ENCODE results near the gene PJVK. TPM values are rescaled to one million over a fixed set of nuclear protein-coding genes. Genes with fewer than 3 reads are reported as not detected.

Gene PJVK
- total RNA-seq, 1 experiment from 2014 or later: 3.7 TPM

GRCh38 chr2:178473931-178474330 lies 22.8 kb downstream of the PJVK start:
- ATAC-seq: no peak
- BruUV-seq (replicated peaks): no TSS peak
- no peak for TF ChIP-seq SIN3A (IDR thresholded peaks at IDR 0.05; ENCODE audit: borderline replicate concordance, insufficient read depth, low read depth, low read length)
- TF ChIP-seq TCF7L2 (IDR thresholded peaks at IDR 0.05; ENCODE audit: low read depth, low read length): no peak
- TF ChIP-seq REST (IDR thresholded peaks at IDR 0.05; ENCODE audit: insufficient read depth in 1 of 2, low read depth in 2 of 2, low read length in 1 of 2): no peak
- TF ChIP-seq POLR2AphosphoS5 (IDR thresholded peaks at IDR 0.05; ENCODE audit: low read depth, low read length): no peak
- no peak for TF ChIP-seq CTCF (IDR thresholded peaks at IDR 0.05)
- in situ Hi-C loops (cut with HindIII; ENCODE audit: low pct_unique_long_range_greater_than_20kb, low sequenced_read_pairs) (no loop called here), intact Hi-C loops (cut with micrococcal nuclease; ENCODE audit: unreplicated experiment) (no loop called here)
- POLR2A ChIA-PET: no interaction called here
- Histone ChIP-seq H3K4me3 (ENCODE audit: low read depth in 2 of 2, low read length in 2 of 2) (no peak overlapping the region), H3K9me3 (ENCODE audit: control insufficient read depth, insufficient read depth, low read depth, low read length) (no peaks in the 10 kb centered on the region), H3K27ac (ENCODE audit: low read length) (no peak overlapping the region), H3K36me3 (ENCODE audit: control insufficient read depth, insufficient read depth, low read length) (no peaks in the 10 kb centered on the region), H3K4me1 (ENCODE audit: control insufficient read depth, insufficient read depth, low read length) (0 out of 2 replicates have a peak, but pooled peaks cover 5% of the 10 kb centered on the region), H3K27me3 (ENCODE audit: control insufficient read depth, insufficient read depth, low read length) (no peaks in the 10 kb centered on the region)
- CTCF ChIA-PET: no interaction called here
- no peak for DNase-seq (ENCODE audit: low read depth, low spot score)

GRCh38 chr2:178474560-178474959 lies 23.4 kb downstream of the PJVK start:
- ChIA-PET POLR2A (no interaction called here), CTCF (no interaction called here)
- ATAC-seq (no peak), DNase-seq (ENCODE audit: low read depth, low spot score) (no peak)
- in situ Hi-C loops (cut with HindIII; ENCODE audit: low pct_unique_long_range_greater_than_20kb, low sequenced_read_pairs) (no loop called here), intact Hi-C loops (cut with micrococcal nuclease; ENCODE audit: unreplicated experiment) (no loop called here)
- H3K4me1 ChIP-seq (ENCODE audit: control insufficient read depth, insufficient read depth, low read length): peaks cover 10% of the 10 kb centered on the region; the same call in 1 of the 2 replicates
- no peaks in the 10 kb centered on the region for H3K36me3 ChIP-seq (ENCODE audit: control insufficient read depth, insufficient read depth, low read length)
- H3K4me3 ChIP-seq (ENCODE audit: low read depth in 2 of 2, low read length in 2 of 2): no peak overlapping the region
- TF ChIP-seq POLR2AphosphoS5 (IDR thresholded peaks at IDR 0.05; ENCODE audit: low read depth, low read length): no peak
- TF ChIP-seq SIN3A (IDR thresholded peaks at IDR 0.05; ENCODE audit: borderline replicate concordance, insufficient read depth, low read depth, low read length): no peak
- H3K27ac ChIP-seq (ENCODE audit: low read length): no peak overlapping the region
- H3K9me3 ChIP-seq (ENCODE audit: control insufficient read depth, insufficient read depth, low read depth, low read length): no peaks in the 10 kb centered on the region
- no peaks in the 10 kb centered on the region for H3K27me3 ChIP-seq (ENCODE audit: control insufficient read depth, insufficient read depth, low read length)
- BruUV-seq (replicated peaks): no TSS peak

GRCh38 chr2:178476477-178476876 lies 25.3 kb downstream of the PJVK start:
- ChIA-PET POLR2A (no interaction called here), CTCF (no interaction called here)
- no peak overlapping the region for H3K27ac ChIP-seq (ENCODE audit: low read length)
- no peaks in the 10 kb centered on the region for H3K27me3 ChIP-seq (ENCODE audit: control insufficient read depth, insufficient read depth, low read length)
- H3K9me3 ChIP-seq (ENCODE audit: control insufficient read depth, insufficient read depth, low read depth, low read length): no peaks in the 10 kb centered on the region
- no peaks in the 10 kb centered on the region for H3K36me3 ChIP-seq (ENCODE audit: control insufficient read depth, insufficient read depth, low read length)
- no peak for DNase-seq (ENCODE audit: low read depth, low spot score)
- intact Hi-C loops (cut with micrococcal nuclease; ENCODE audit: unreplicated experiment) (loop anchor here (5.0 kb wide), 1 partner anchor 46 kb away; no protein-coding TSS in a partner anchor), in situ Hi-C loops (cut with HindIII; ENCODE audit: low pct_unique_long_range_greater_than_20kb, low sequenced_read_pairs) (no loop called here)
- H3K4me1 ChIP-seq (ENCODE audit: control insufficient read depth, insufficient read depth, low read length): peaks cover 17% of the 10 kb centered on the region
- ATAC-seq: no peak
- no peak for TF ChIP-seq CTCF (IDR thresholded peaks at IDR 0.05)
- TF ChIP-seq POLR2AphosphoS5 (IDR thresholded peaks at IDR 0.05; ENCODE audit: low read depth, low read length): no peak
- no peak for TF ChIP-seq TCF7L2 (IDR thresholded peaks at IDR 0.05; ENCODE audit: low read depth, low read length)
- TF ChIP-seq REST (IDR thresholded peaks at IDR 0.05; ENCODE audit: insufficient read depth in 1 of 2, low read depth in 2 of 2, low read length in 1 of 2): no peak
- TF ChIP-seq SIN3A (IDR thresholded peaks at IDR 0.05; ENCODE audit: borderline replicate concordance, insufficient read depth, low read depth, low read length): no peak
- BruUV-seq (replicated peaks): no TSS peak
- no peak overlapping the region for H3K4me3 ChIP-seq (ENCODE audit: low read depth in 2 of 2, low read length in 2 of 2)
